Placental epithelial cell (primary cell): ENCODE data around the gene NOL12. TPM values are rescaled to one million over a fixed set of nuclear protein-coding genes. Genes with fewer than 3 reads are reported as not detected.

Experiments
- small RNA-seq: library from RNA; depleted of rRNA; stranded (forward); fragments of <200 nt; gene quantifications from one replicate; pipeline ENCODE3, GENCODE V24; 2012
- total RNA-seq: library from RNA; depleted of rRNA; stranded (reverse); fragments of >200 nt; gene quantifications from 2 replicates; pipeline ENCODE4 v1.2.3, GENCODE V29; 2012

The NOL12 gene
- 10.6 and 20.2 TPM in 2 replicates for total RNA-seq

DNA sequence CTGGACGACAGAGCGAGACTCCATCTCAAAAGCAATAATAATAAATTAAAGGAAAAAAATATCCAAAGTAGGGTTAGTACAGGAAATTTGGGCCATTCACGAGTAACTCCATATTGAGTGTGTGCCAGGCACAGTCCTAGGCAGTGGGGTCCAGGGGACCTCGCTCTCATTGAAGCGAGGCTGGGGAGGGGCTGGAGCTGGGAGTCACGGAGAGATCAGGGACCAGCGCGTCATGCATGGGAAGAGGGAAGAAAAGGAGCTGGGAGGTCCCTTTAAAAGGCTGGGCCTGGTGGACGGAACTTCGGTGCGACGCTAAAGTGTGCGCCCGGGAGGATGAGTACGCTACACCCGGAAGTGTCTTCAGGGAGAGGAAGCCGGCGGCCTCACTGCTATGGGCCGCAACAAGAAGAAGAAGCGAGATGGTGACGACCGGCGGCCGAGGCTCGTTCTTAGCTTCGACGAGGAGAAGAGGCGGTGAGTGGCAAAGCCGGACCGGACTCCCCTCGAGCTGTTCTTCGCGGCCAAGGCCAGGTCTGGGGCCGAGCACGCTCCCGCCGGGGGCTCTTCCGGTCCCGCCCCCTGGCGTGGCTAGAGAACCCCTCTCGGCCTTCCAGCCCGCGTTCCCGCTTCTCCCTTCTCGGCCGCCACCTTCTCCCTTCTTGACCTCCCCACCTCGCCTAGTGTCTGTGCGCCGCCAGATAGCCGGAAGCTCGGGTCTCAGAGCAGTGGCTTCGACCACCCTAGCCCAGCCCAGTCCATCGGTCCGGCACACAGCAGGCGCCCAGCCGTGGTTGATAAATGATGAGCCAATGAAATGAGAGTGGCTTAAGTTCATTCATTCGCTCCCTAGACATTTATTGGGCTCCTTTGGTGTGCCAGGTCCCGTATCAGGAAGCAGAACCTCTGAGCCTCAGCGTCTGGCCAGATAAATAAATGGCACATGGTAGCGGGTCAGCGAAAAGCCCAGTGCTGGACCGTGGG, at the start of gene NOL12:
Gene NOL12, plus strand, starts transcription at position 342 of the 981 bp plus-strand sequence. Its CDS starts 50 bp downstream, at position 392.

DNA sequence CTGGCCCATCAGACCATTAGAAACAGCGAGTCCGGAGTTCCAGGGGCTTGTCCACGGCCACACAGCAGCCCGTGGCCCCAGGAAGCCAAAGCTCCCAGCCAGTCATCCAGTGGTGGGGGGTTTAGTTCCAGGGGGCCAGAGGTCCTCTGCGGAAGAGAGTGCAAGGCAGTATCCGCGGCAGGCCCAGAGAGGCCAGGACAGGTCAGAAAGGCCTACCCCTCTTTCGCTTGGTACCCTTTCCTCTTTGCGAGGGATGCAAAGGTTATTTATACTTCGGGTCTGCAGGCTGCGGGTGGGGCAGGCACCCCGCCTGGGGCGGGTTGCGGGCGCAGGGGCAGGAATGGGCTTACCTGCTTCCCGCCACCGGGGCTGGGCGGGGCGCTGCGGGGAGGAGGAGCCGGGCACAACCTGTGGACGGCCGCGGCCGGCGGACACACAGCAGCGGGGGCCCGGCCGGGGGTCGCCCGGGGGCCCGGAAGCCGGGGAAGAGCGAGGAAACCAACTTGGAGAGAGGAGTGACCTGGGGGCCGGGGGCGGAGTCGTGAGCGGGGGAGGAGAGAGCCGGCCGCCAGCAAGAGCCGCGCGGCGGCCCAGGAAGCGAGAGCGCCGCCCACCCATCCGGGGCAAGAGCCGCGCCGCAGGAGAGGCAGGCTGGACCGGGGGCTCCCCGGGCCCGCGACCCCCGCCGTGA, 46.9 kb upstream of the NOL12 start, which contains the start of gene SH3BP1:
Gene SH3BP1, plus strand, starts transcription at position 600 of the 691 bp plus-strand sequence. CDS start 119 bp downstream, outside the sequence.

DNA sequence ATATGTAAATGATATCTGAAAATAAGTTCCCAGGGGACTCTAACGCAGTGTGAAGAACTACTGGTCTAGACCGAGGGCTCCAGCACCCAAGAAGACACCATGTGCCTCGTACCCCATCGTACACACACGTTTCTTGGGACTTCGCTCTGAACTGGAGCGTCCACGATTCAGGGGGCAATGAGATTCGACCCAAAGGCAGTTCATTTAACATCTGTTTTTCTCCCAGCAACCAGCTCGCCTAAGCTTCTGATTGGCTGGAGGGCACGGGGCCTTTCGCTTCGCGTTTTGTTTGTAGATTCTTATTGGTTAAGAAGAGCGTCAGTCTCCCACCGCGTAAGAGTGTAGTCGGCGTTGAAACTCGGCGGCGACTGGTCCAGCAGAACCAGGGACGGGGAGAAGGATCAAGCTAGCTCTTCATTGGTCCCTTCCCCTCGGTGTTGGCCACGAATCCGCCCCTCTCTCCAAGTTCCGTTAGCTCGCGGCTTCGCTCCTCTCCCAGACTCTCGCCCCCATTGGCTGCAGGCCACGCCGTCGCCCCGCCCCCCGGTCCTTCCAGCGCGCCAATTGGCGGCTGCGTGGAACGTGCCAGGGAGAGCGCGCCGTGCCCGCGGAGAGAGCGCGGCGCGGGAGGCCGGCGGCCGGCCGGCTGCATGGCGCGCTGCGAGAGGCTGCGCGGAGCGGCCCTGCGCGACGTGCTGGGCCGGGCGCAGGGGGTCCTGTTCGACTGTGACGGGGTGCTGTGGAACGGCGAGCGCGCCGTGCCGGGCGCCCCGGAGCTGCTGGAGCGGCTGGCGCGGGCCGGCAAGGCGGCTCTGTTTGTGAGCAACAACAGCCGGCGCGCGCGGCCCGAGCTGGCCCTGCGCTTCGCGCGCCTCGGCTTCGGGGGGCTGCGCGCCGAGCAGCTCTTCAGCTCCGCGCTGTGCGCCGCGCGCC, 27.7 kb upstream of the NOL12 start, which contains the start of gene PDXP:
Gene PDXP, plus strand, starts transcription at position 591 of the 933 bp plus-strand sequence. Its CDS starts 60 bp downstream, at position 651.

DNA sequence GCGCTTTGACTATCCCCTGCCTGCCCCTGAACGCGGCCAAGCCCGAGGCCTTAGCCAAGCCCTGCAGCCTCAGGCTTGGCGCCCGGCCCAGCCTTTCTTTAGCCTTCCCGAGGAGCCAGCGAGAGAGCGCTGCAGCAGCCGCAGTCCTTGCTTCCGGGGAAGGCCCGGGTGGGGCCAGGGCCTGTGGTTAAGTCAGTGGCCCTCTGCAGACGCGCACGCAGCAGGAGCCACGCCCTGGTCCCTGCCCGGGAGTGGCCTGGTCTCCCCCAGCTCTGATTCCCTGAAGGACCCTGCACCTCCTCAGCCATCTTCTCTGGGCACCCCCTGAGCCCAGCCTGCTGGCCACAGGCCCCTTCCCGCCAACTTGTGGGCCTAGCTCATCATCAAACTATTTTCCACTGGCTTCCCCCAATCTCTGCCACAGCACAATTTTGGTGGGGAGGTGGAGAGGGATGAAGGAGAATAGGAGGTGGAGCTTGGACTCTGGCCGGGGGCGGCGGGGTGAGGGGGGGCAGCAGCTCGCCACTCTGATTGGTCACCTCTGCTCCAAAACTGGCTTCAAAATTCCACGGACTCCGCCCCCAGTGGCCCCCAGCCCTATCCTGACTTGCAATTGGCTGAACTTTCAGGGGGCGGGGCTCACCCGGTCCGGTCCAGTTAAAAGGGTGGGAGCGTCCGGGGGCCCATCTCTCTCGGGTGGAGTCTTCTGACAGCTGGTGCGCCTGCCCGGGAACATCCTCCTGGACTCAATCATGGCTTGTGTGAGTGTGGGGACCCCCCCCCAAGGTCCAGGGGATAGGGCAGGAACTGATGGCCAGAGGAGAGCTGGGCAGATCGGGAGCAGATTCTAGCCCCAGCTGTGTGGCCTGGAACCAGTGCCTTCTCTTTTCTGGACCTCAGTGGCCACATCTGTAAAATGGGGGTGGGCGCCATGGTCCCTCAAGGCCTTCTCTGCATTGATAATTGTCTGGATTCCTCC, 10.9 kb upstream of the NOL12 start, which contains the start of gene LGALS1:
Gene LGALS1, plus strand, starts transcription at position 686 of the 979 bp plus-strand sequence. Its CDS starts 67 bp downstream, at position 753.

GRCh38 chr22:37696657-37697537, 10.8 kb downstream of the NOL12 start, which contains the start of gene TRIOBP:
Gene TRIOBP, plus strand, starts transcription at chr22:37697048. Its CDS starts 4,318 bp downstream, at chr22:37701366.

Small RNA genes within 50 kb of the gene (small RNA-seq; reads per million reads assigned to genes)
- not detected for gene RN7SL385P

Other genes starting within 250 kb of the NOL12 start
- not detected in 2 replicates for gene MFNG, start 200.0 kb upstream of the NOL12 start, total RNA-seq
- gene CARD10, start 166.9 kb upstream of the NOL12 start, total RNA-seq: 16.5 TPM in 2 replicates
- 14.9 and 15.7 TPM in 2 replicates for gene CDC42EP1, start 125.9 kb upstream of the NOL12 start, total RNA-seq
- gene LGALS2, start 106.3 kb upstream of the NOL12 start, total RNA-seq: not detected in 2 replicates
- gene GGA1, start 77.5 kb upstream of the NOL12 start, total RNA-seq: 42.7 and 45.5 TPM in 2 replicates
- gene SH3BP1, start 46.7 kb upstream of the NOL12 start, total RNA-seq: 14.6 and 17.7 TPM in 2 replicates
- gene PDXP, start 27.6 kb upstream of the NOL12 start, total RNA-seq: 2.0 and 4.0 TPM in 2 replicates
- gene LGALS1, start 10.7 kb upstream of the NOL12 start, total RNA-seq: 646 and 1,209 TPM in 2 replicates
- 104 and 127 TPM in 2 replicates for gene TRIOBP, start 10.7 kb downstream of the NOL12 start, total RNA-seq
- gene GCAT, start 121.6 kb downstream of the NOL12 start, total RNA-seq: 11.4 and 29.3 TPM in 2 replicates
- gene GALR3, start 137.0 kb downstream of the NOL12 start, total RNA-seq: not detected in 2 replicates
- gene ANKRD54, start 158.0 kb downstream of the NOL12 start, total RNA-seq: 23.9 and 35.5 TPM in 2 replicates
- 327 and 350 TPM in 2 replicates for gene EIF3L, start 163.1 kb downstream of the NOL12 start, total RNA-seq
- 106 and 183 TPM in 2 replicates for gene MICALL1, start 220.0 kb downstream of the NOL12 start, total RNA-seq